Measurements from ENCODE around the gene PCNA.

DNA sequence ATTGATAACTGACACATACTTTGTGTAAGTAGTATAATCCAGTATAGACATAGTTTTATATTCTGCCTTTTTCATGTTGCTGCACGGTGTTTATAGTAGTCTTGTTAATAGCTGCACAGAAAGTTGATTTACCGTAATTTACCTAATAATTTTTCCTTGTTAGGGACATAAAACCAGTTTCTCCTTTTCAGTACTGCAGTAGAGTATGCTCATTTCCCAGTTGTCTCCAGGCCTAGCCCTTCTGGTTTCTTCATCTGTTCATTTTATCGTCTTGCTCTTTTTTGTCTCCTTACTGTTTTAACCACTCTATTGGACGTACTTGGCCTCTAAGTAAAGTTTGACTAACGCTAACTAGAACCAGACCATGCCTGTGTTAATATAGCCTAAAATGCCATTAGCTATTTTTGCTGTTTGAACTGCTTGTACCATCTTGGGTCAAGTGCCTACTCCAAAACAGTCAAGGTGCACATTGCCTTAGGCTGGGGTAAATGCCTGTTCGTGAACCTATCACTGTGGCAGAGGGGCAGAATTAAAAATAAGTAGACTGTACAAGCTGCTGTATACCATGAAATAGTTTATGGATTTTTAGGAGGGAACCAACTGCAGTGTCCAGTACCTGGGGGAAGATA lies 41.9 kb upstream of the PCNA start:
- TF ChIP-seq, protein P1, sequence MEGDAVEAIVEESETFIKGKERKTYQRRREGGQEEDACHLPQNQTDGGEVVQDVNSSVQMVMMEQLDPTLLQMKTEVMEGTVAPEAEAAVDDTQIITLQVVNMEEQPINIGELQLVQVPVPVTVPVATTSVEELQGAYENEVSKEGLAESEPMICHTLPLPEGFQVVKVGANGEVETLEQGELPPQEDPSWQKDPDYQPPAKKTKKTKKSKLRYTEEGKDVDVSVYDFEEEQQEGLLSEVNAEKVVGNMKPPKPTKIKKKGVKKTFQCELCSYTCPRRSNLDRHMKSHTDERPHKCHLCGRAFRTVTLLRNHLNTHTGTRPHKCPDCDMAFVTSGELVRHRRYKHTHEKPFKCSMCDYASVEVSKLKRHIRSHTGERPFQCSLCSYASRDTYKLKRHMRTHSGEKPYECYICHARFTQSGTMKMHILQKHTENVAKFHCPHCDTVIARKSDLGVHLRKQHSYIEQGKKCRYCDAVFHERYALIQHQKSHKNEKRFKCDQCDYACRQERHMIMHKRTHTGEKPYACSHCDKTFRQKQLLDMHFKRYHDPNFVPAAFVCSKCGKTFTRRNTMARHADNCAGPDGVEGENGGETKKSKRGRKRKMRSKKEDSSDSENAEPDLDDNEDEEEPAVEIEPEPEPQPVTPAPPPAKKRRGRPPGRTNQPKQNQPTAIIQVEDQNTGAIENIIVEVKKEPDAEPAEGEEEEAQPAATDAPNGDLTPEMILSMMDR (IDR thresholded peaks at IDR 0.05) = no peak
- TF ChIP-seq EP300 (IDR thresholded peaks at IDR 0.05) = no peak
- no peak for TF ChIP-seq POLR2A (IDR thresholded peaks at IDR 0.05)
- TF ChIP-seq POLR2AphosphoS5 (IDR thresholded peaks at IDR 0.05) = no peak
